Sigmoid colon (tissue), 4 donors: Measurements from ENCODE around the gene SARS2.

Experiments used
- EP300 ChIP-seq, 4 donors: sonication (generic); formaldehyde crosslinking; IDR thresholded peaks; one replicate each; pipeline ENCODE4 v1.6.1; 2017; ENCODE audit warnings: antibody characterized with exemption in 4 of 4
- POLR2A ChIP-seq, 2 donors: fragments of 450-650 bp; IDR thresholded peaks; one replicate each; pipeline ENCODE4 v1.6.1; 2016; ENCODE audit warnings: antibody characterized with exemption in 2 of 2, mild to moderate bottlenecking in 2 of 2, moderate library complexity in 2 of 2
- POLR2AphosphoS5 ChIP-seq, 4 donors: sonication (generic); formaldehyde crosslinking; IDR thresholded peaks; one replicate each; pipeline ENCODE4 v1.6.1; 2017; ENCODE audit warnings: antibody characterized with exemption in 4 of 4
- TF ChIP-seq, protein P1 (sequence below), 4 experiments: fragments of 450-650 bp in 3 of 4; fragments of 200-600 bp in 1 of 4; IDR thresholded peaks; one replicate each; pipeline ENCODE4 v1.5.1; 2016 to 2019; ENCODE audit warnings: antibody characterized with exemption in 4 of 4, mild to moderate bottlenecking in 3 of 4, moderate library complexity in 2 of 4

DNA sequence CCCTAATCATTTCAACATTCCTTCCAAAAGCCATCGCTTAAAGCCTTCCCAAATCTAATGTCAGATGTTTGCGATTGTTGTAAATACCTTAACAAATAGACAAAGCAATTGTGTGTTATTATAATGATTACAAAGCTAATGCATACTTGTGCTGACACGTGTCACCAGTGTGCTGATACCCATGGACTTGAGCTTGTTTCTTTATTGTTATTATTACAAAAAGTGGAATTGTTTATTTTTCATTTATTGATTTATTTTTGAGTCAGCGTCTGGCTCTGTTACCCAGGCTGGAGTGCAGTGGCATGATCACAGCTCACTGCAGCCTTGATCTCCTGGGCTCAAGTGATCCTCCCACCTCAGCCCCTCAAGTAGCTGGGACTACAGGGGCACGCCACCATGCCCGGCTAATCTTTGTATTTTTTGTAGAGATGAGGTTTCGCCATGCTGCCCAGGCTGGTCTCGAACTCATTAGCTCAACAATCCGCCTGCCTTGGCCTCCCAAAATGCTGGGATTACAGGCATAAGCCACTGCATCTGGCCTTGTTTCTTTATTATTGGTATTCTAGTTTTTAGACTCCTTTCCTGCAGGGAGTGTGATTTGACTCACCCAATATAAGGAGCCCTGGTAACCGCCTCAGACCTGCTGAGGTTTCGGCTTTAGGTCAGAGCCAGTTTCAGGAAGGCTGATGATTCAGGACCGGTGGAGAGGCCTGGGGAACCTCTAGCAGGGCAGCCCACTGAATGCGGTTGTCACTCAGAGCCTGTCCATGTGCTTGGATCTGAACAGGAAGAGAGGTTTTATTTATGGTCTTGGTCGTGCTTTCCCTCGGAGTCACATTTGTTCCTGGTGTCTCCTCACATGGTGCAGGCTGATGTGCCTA is 47.1 kb upstream of the SARS2 start:
- TF ChIP-seq EP300 (IDR thresholded peaks at IDR 0.05) (no peak), POLR2AphosphoS5 (IDR thresholded peaks at IDR 0.05) (no peak), POLR2A (IDR thresholded peaks at IDR 0.05) (no peak)
- TF ChIP-seq, protein P1, sequence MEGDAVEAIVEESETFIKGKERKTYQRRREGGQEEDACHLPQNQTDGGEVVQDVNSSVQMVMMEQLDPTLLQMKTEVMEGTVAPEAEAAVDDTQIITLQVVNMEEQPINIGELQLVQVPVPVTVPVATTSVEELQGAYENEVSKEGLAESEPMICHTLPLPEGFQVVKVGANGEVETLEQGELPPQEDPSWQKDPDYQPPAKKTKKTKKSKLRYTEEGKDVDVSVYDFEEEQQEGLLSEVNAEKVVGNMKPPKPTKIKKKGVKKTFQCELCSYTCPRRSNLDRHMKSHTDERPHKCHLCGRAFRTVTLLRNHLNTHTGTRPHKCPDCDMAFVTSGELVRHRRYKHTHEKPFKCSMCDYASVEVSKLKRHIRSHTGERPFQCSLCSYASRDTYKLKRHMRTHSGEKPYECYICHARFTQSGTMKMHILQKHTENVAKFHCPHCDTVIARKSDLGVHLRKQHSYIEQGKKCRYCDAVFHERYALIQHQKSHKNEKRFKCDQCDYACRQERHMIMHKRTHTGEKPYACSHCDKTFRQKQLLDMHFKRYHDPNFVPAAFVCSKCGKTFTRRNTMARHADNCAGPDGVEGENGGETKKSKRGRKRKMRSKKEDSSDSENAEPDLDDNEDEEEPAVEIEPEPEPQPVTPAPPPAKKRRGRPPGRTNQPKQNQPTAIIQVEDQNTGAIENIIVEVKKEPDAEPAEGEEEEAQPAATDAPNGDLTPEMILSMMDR (IDR thresholded peaks at IDR 0.05) = no peak
